KMS-11 (cell line): ENCODE measurements around the gene TBC1D23.

Source experiments
- H2AFZ ChIP-seq: fragments of 200-600 bp; sonication (generic); 2 replicates; pipeline ENCODE4 v1.6.1; 2016; ENCODE audit warnings: antibody characterized with exemption, mixed run types, low read depth
- H3K27ac ChIP-seq: fragments of 200-600 bp; sonication (generic); 2 replicates; pipeline ENCODE4 v1.6.1; 2016; ENCODE audit warnings: mild to moderate bottlenecking, mixed run types
- H3K27me3 ChIP-seq: fragments of 200-600 bp; sonication (generic); 2 replicates; pipeline ENCODE4 v1.6.1; 2017; ENCODE audit warnings: mild to moderate bottlenecking, low read depth, mixed run types, moderate library complexity; ENCODE audit not compliant: insufficient read depth
- H3K36me3 ChIP-seq: fragments of 200-600 bp; sonication (generic); 2 replicates; pipeline ENCODE4 v1.6.1; 2017; ENCODE audit warnings: mild to moderate bottlenecking, mixed run types; ENCODE audit not compliant: insufficient read depth
- H3K4me1 ChIP-seq: fragments of 200-600 bp; sonication (generic); 2 replicates; pipeline ENCODE4 v1.6.1; 2016; ENCODE audit warnings: mild to moderate bottlenecking, low read depth, mixed run types; ENCODE audit not compliant: poor library complexity, severe bottlenecking
- H3K4me2 ChIP-seq: fragments of 200-600 bp; sonication (generic); 2 replicates; pipeline ENCODE4 v1.7.0; 2016; ENCODE audit warnings: mild to moderate bottlenecking, mixed run types
- H3K4me3 ChIP-seq: fragments of 200-600 bp; sonication (generic); IDR thresholded peaks from 2 replicates; pipeline ENCODE4 v1.6.1; 2017; ENCODE audit warnings: low read depth, low read length, mixed read lengths; ENCODE audit not compliant: insufficient read depth
- H3K79me2 ChIP-seq: fragments of 200-600 bp; sonication (generic); 2 replicates; pipeline ENCODE4 v1.6.1; 2016; ENCODE audit warnings: low read depth, mixed run types; ENCODE audit not compliant: insufficient read depth
- H3K9ac ChIP-seq: fragments of 200-600 bp; sonication (generic); 2 replicates; pipeline ENCODE4 v1.6.1; 2016; ENCODE audit warnings: mild to moderate bottlenecking, mixed run types
- H4K20me1 ChIP-seq: fragments of 200-600 bp; sonication (generic); 2 replicates; pipeline ENCODE4 v1.6.1; 2016; ENCODE audit warnings: mild to moderate bottlenecking, mixed run types; ENCODE audit not compliant: insufficient read depth
- CTCF ChIP-seq: fragments of 200-600 bp; sonication (generic); conservative IDR thresholded peaks from 2 replicates; pipeline ENCODE4 v1.6.1; 2017; ENCODE audit warnings: low read depth, mild to moderate bottlenecking, antibody characterized with exemption, low read length, moderate library complexity, mixed read lengths

The TBC1D23 gene

GRCh38 chr3:100299016-100299415 lies 38.2 kb downstream of the TBC1D23 start:
- Histone ChIP-seq H3K4me2 (no peak overlapping the region), H2AFZ (no peak overlapping the region), H3K79me2 (no peaks in the 10 kb centered on the region), H3K4me1 (no peaks in the 10 kb centered on the region), H3K27ac (no peak overlapping the region), H4K20me1 (no peaks in the 10 kb centered on the region), H3K9ac (no peak overlapping the region), H3K27me3 (no peaks in the 10 kb centered on the region), H3K36me3 (no peaks in the 10 kb centered on the region), H3K4me3 (no peak overlapping the region)
- no peak for TF ChIP-seq CTCF

- H3K36me3 ChIP-seq = no peaks in the 10 kb centered on the region
- H3K4me1 ChIP-seq = peaks cover 15% of the 10 kb centered on the region
- H3K79me2 ChIP-seq = no peaks in the 10 kb centered on the region
- no peak overlapping the region for H3K4me2 ChIP-seq
- no peak overlapping the region for H3K9ac ChIP-seq
- no peaks in the 10 kb centered on the region for H3K27me3 ChIP-seq
- no peak overlapping the region for H3K27ac ChIP-seq
- no peak overlapping the region for H3K4me3 ChIP-seq
- H2AFZ ChIP-seq = no peak overlapping the region
- no peaks in the 10 kb centered on the region for H4K20me1 ChIP-seq
- TF ChIP-seq CTCF = no peak
Observed at GRCh38 chr3:100306695-100307094, 45.9 kb downstream of the TBC1D23 start.

DNA sequence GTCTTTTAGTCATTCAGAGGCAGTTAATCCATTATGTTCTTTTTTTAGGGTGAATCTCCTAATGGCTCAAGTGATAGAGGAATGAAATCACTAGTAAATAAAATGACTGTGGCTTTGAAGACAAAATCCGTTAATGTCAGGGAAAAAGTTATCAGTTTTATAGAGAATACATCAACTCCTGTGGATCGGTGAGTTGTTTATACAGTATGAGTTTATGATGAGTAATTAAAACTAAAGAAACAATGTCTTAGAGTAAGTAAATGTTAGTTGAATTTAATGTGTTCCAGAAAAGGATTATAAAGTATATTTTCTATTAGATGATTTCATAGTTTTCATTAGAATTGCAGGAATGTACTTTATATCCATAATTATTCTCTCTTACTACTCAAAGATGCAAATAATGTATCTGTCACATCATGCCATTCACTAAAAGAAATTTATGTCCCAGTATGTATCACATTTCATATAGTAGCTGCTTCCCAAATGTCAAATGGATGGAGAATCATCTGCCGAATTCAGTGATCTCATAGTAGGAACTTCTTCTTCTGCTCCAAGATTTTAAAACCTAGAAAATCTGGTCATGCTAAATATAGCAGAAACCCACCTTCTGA lies 49.7 kb downstream of the TBC1D23 start:
- TF ChIP-seq CTCF = no peak
- no peak overlapping the region for H3K9ac ChIP-seq
- H3K4me3 ChIP-seq = no peak overlapping the region
- peaks cover 24% of the 10 kb centered on the region for H3K4me1 ChIP-seq
- no peak overlapping the region for H2AFZ ChIP-seq
- no peaks in the 10 kb centered on the region for H3K36me3 ChIP-seq
- no peak overlapping the region for H3K27ac ChIP-seq
- H3K27me3 ChIP-seq = no peaks in the 10 kb centered on the region
- no peak overlapping the region for H3K4me2 ChIP-seq
- H3K79me2 ChIP-seq = no peaks in the 10 kb centered on the region
- H4K20me1 ChIP-seq = no peaks in the 10 kb centered on the region

- no peak overlapping the region for H3K9ac ChIP-seq
- no peak overlapping the region for H3K4me2 ChIP-seq
- H2AFZ ChIP-seq = no peak overlapping the region
- no peaks in the 10 kb centered on the region for H3K79me2 ChIP-seq
- no peak overlapping the region for H3K4me3 ChIP-seq
- no peaks in the 10 kb centered on the region for H3K27me3 ChIP-seq
- no peak overlapping the region for H3K27ac ChIP-seq
- no peak for TF ChIP-seq CTCF
- peaks cover 24% of the 10 kb centered on the region for H3K4me1 ChIP-seq
- H4K20me1 ChIP-seq = no peaks in the 10 kb centered on the region
- no peaks in the 10 kb centered on the region for H3K36me3 ChIP-seq
Observed at GRCh38 chr3:100311011-100311410, 50.2 kb downstream of the TBC1D23 start.
